Neural cell (in vitro differentiated cells): ENCODE data around the gene PTPRD. TPM values are rescaled to one million over a fixed set of nuclear protein-coding genes. Genes with fewer than 3 reads are reported as not detected.

ENCODE experiments used
- H2AFZ ChIP-seq: fragments of 200-600, 300-800 bp; sonication (generic), shearing (Covaris generic); 2 replicates; pipeline ENCODE4 v1.6.0; 2014; ENCODE audit warnings: low read depth, mild to moderate bottlenecking, antibody characterized with exemption, low read length, moderate library complexity
- H3F3A ChIP-seq: fragments of 200-600 bp; shearing (Covaris generic); 2 replicates; pipeline ENCODE4 v1.6.1; 2016; ENCODE audit warnings: mild to moderate bottlenecking, moderate library complexity, mixed read lengths, antibody characterized with exemption, low read length; ENCODE audit not compliant: insufficient read depth, poor library complexity, severe bottlenecking
- H3K27ac ChIP-seq: fragments of 200-600, 300-800 bp; sonication (generic), shearing (Covaris generic); 2 replicates; pipeline ENCODE4 v1.5.1; 2014; ENCODE audit warnings: mild to moderate bottlenecking, low read length, moderate library complexity
- H3K27me3 ChIP-seq: fragments of 300-800, 200-600 bp; sonication (generic), shearing (Covaris generic); 2 replicates; pipeline ENCODE4 v1.6.0; 2014; ENCODE audit warnings: mild to moderate bottlenecking, low read depth, low read length, moderate library complexity; ENCODE audit not compliant: insufficient read depth
- H3K36me3 ChIP-seq: fragments of 300-800, 200-600 bp; sonication (generic), shearing (Covaris generic); 2 replicates; pipeline ENCODE4 v1.5.1; 2014; ENCODE audit warnings: mild to moderate bottlenecking, antibody characterized with exemption, low read length, moderate library complexity; ENCODE audit not compliant: insufficient read depth
- H3K4me2 ChIP-seq: fragments of 300-800, 200-600 bp; sonication (generic), shearing (Covaris generic); 2 replicates; pipeline ENCODE4 v1.6.0; 2014; ENCODE audit warnings: mild to moderate bottlenecking, low read length
- H3K4me3 ChIP-seq: fragments of 300-800, 200-600 bp; sonication (generic), shearing (Covaris generic); 2 replicates; pipeline ENCODE4 v1.5.1; 2014; ENCODE audit warnings: mild to moderate bottlenecking, low read length, moderate library complexity
- H3K79me2 ChIP-seq: fragments of 200-600 bp; shearing (Covaris generic); replicated peaks from 2 replicates; pipeline ENCODE4 v1.6.0; 2014; ENCODE audit warnings: mild to moderate bottlenecking, low read length, moderate library complexity; ENCODE audit not compliant: insufficient read depth
- H3K9ac ChIP-seq: fragments of 300-800, 200-600 bp; sonication (generic), shearing (Covaris generic); 2 replicates; pipeline ENCODE4 v1.6.1; 2016; ENCODE audit warnings: mild to moderate bottlenecking, low read length, mixed read lengths
- H3K9me2 ChIP-seq: fragments of 200-600 bp; shearing (Covaris generic); 2 replicates; pipeline ENCODE4 v1.6.1; 2016; ENCODE audit warnings: mild to moderate bottlenecking, low read length, mixed read lengths; ENCODE audit not compliant: insufficient read depth
- H3K9me3 ChIP-seq: fragments of 200-600, 300-800 bp; sonication (generic), shearing (Covaris generic); 2 replicates; pipeline ENCODE4 v1.6.1; 2016; ENCODE audit warnings: mild to moderate bottlenecking, mixed run types, low read length, moderate library complexity, mixed read lengths
- H4K20me1 ChIP-seq: fragments of 200-600 bp; shearing (Covaris generic); 2 replicates; pipeline ENCODE4 v1.6.1; 2016; ENCODE audit warnings: mild to moderate bottlenecking, mixed run types; ENCODE audit not compliant: insufficient read depth
- EP300 ChIP-seq: fragments of 450-650 bp; conservative IDR thresholded peaks from 2 replicates; pipeline ENCODE4 v1.6.1; 2014; ENCODE audit warnings: antibody characterized with exemption, mild to moderate bottlenecking, moderate library complexity; ENCODE audit not compliant: poor library complexity, severe bottlenecking
- EZH2 ChIP-seq: fragments of 200-600, 300-800 bp; shearing (Covaris generic), sonication (generic); IDR thresholded peaks from 2 replicates; pipeline ENCODE4 v1.6.1; 2014; ENCODE audit warnings: antibody characterized with exemption, low read length, borderline replicate concordance, mild to moderate bottlenecking; ENCODE audit not compliant: insufficient read depth, poor library complexity, severe bottlenecking
- MXI1 ChIP-seq: fragments of 450-650 bp; conservative IDR thresholded peaks from 2 replicates; pipeline ENCODE4 v1.6.1; 2014; ENCODE audit warnings: antibody characterized with exemption, mild to moderate bottlenecking; ENCODE audit not compliant: poor library complexity, severe bottlenecking
- POLR2AphosphoS5 ChIP-seq: IDR thresholded peaks from 2 replicates; pipeline ENCODE4 v1.6.1; 2012
- RAD21 ChIP-seq: fragments of 450-650 bp; conservative IDR thresholded peaks from 2 replicates; pipeline ENCODE4 v1.6.1; 2014; ENCODE audit warnings: antibody characterized with exemption, mild to moderate bottlenecking, moderate library complexity
- SMC3 ChIP-seq: fragments of 450-650 bp; conservative IDR thresholded peaks from 2 replicates; pipeline ENCODE4 v1.6.1; 2014; ENCODE audit warnings: antibody characterized with exemption, mild to moderate bottlenecking, moderate library complexity; ENCODE audit not compliant: poor library complexity
- TAF1 ChIP-seq: IDR thresholded peaks from 2 replicates; pipeline ENCODE4 v1.6.1; 2012; ENCODE audit warnings: low read depth
- polyA plus RNA-seq: library from polyadenylated mRNA; depleted of rRNA; stranded (reverse); fragments of >200 nt; gene quantifications from 2 replicates; pipeline ENCODE4 v1.2.3, GENCODE V29; 2014
- TF ChIP-seq, protein P1 (sequence below): fragments of 450-650 bp; IDR thresholded peaks from 2 replicates; pipeline ENCODE4 v1.5.1; 2014; ENCODE audit warnings: antibody characterized with exemption, mild to moderate bottlenecking, moderate library complexity; ENCODE audit not compliant: poor library complexity, severe bottlenecking
- TF ChIP-seq, protein P2 (sequence below): IDR thresholded peaks from 2 replicates; pipeline ENCODE4 v1.6.1; 2012; ENCODE audit warnings: borderline replicate concordance

PTPRD gene
- polyA plus RNA-seq, 1 donor from 2014 or later: 143 TPM

DNA sequence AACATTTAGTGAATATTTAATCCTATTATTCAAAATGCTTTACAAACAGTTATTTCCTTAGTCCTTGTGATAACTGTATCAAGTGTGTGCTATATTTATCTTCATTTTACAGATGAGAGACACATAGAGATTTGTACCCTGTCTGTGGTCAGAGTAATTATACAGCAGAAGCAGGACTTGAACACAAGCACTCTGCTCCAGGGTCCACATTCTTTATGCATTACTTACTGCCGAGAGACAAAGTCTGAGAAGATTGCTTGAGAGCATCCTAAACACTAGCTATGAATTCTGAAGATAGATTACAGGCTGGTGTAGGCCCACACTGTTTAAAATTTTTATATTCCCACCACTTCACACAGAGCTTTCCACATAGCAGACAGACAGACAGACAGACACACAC, 1887.2 kb downstream of the PTPRD start:
- no peaks in the 10 kb centered on the region for H3K36me3 ChIP-seq
- H3K9me3 ChIP-seq: no peaks in the 10 kb centered on the region
- no peak overlapping the region for H3K4me2 ChIP-seq
- TF ChIP-seq MXI1 (no peak), POLR2AphosphoS5 (no peak), SMC3 (no peak), TAF1 (no peak), EP300 (no peak), RAD21 (no peak), EZH2 (no peak)
- TF ChIP-seq, protein P1, sequence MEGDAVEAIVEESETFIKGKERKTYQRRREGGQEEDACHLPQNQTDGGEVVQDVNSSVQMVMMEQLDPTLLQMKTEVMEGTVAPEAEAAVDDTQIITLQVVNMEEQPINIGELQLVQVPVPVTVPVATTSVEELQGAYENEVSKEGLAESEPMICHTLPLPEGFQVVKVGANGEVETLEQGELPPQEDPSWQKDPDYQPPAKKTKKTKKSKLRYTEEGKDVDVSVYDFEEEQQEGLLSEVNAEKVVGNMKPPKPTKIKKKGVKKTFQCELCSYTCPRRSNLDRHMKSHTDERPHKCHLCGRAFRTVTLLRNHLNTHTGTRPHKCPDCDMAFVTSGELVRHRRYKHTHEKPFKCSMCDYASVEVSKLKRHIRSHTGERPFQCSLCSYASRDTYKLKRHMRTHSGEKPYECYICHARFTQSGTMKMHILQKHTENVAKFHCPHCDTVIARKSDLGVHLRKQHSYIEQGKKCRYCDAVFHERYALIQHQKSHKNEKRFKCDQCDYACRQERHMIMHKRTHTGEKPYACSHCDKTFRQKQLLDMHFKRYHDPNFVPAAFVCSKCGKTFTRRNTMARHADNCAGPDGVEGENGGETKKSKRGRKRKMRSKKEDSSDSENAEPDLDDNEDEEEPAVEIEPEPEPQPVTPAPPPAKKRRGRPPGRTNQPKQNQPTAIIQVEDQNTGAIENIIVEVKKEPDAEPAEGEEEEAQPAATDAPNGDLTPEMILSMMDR: no peak
- TF ChIP-seq, protein P2, sequence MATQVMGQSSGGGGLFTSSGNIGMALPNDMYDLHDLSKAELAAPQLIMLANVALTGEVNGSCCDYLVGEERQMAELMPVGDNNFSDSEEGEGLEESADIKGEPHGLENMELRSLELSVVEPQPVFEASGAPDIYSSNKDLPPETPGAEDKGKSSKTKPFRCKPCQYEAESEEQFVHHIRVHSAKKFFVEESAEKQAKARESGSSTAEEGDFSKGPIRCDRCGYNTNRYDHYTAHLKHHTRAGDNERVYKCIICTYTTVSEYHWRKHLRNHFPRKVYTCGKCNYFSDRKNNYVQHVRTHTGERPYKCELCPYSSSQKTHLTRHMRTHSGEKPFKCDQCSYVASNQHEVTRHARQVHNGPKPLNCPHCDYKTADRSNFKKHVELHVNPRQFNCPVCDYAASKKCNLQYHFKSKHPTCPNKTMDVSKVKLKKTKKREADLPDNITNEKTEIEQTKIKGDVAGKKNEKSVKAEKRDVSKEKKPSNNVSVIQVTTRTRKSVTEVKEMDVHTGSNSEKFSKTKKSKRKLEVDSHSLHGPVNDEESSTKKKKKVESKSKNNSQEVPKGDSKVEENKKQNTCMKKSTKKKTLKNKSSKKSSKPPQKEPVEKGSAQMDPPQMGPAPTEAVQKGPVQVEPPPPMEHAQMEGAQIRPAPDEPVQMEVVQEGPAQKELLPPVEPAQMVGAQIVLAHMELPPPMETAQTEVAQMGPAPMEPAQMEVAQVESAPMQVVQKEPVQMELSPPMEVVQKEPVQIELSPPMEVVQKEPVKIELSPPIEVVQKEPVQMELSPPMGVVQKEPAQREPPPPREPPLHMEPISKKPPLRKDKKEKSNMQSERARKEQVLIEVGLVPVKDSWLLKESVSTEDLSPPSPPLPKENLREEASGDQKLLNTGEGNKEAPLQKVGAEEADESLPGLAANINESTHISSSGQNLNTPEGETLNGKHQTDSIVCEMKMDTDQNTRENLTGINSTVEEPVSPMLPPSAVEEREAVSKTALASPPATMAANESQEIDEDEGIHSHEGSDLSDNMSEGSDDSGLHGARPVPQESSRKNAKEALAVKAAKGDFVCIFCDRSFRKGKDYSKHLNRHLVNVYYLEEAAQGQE: no peak
- H3K9ac ChIP-seq: no peak overlapping the region
- no peaks in the 10 kb centered on the region for H3F3A ChIP-seq
- H4K20me1 ChIP-seq: no peaks in the 10 kb centered on the region
- peaks cover 10% of the 10 kb centered on the region for H3K79me2 ChIP-seq
- H3K4me3 ChIP-seq: no peak overlapping the region
- H3K9me2 ChIP-seq: no peaks in the 10 kb centered on the region
- no peak overlapping the region for H2AFZ ChIP-seq
- H3K27me3 ChIP-seq: no peaks in the 10 kb centered on the region
- H3K27ac ChIP-seq: no peak overlapping the region

DNA sequence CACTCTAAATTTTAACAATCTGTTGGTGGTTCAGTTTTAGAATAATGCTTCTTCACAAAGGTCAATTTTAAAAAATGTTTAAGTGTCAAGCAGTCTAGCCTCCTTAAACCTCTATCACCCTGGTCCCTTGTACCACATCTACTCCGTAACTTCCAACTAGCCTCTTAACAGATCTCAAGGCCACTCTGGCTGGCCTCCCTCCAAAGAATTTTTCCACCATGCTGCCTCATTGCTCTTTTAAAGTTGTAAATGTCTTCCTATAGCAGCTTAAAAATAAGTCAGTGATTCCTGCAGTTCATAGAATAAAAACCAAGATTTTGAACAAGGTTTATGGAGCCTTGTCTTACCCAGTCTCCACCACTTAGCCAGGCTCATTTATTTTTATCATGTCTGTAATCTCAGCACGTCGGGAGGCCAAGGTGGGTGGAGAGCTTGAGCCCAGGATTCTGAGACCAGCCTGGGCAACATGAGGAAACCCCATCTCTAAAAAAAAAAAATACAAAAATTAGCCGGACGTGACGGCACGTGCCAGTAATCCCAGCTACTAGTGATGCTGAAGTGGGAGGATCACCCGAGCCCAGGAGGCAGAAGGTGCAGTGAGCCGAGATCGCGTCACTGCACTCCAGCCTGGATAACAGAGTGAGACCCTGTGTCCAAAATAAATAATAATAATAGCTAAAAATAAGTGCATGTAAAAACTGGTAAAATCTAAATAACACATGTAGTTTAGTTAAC, 1888.4 kb downstream of the PTPRD start:
- Histone ChIP-seq H3K9ac (no peak overlapping the region), H4K20me1 (no peaks in the 10 kb centered on the region), H3K9me2 (no peaks in the 10 kb centered on the region), H3K36me3 (no peaks in the 10 kb centered on the region), H3K27me3 (no peaks in the 10 kb centered on the region), H3K4me2 (no peak overlapping the region), H2AFZ (no peak overlapping the region), H3K4me3 (no peak overlapping the region), H3K79me2 (peaks cover 10% of the 10 kb centered on the region), H3K27ac (no peak overlapping the region), H3F3A (no peaks in the 10 kb centered on the region), H3K9me3 (no peaks in the 10 kb centered on the region)
- TF ChIP-seq, protein P2: no peak
- TF ChIP-seq EP300: no peak
- TF ChIP-seq RAD21: no peak
- TF ChIP-seq SMC3: no peak
- TF ChIP-seq, protein P1: no peak
- no peak for TF ChIP-seq TAF1
- no peak for TF ChIP-seq EZH2
- TF ChIP-seq MXI1: no peak
- TF ChIP-seq POLR2AphosphoS5: no peak
